Panc1 (cell line): Measurements from ENCODE around the gene CPXM1. TPM values are rescaled to one million over a fixed set of nuclear protein-coding genes. Genes with fewer than 3 reads are reported as not detected.
A peak's percentile ranks its signal among the peaks of the same experiment; 100 is the strongest.

Experiments
- ATAC-seq: fragments of 200-7000 bp; cut with Tn5 transposase; 2 replicates; pipeline ENCODE4 v1.9.1; 2020; ENCODE audit warnings: mild to moderate bottlenecking, moderate library complexity
- BruUV-seq: library from RNA; stranded (reverse); fragments of 400-500 nt; replicated peaks from 2 replicates; lab custom pipeline; 2021; lab: Mats Ljungman, UMichigan
- CTCF ChIA-PET: fragments of 300-600 bp; sonication (Branson Sonifier 250); formaldehyde crosslinking; loops from one replicate; lab custom pipeline; 2022; ENCODE audit warnings: antibody characterized with exemption; lab: Charles Lee
- POLR2A ChIA-PET: fragments of 300-600 bp; sonication (Branson Sonifier 250); formaldehyde crosslinking; loops from one replicate; lab custom pipeline; 2022; ENCODE audit warnings: antibody characterized with exemption; lab: Charles Lee
- DNase-seq: peaks from one replicate; pipeline ENCODE4 v3.0.0-alpha.2; 2010; ENCODE audit warnings: low read depth, low spot score
- H3K27ac ChIP-seq: 2 replicates; pipeline ENCODE4 v1.5.1; 2011; ENCODE audit warnings: mild to moderate bottlenecking, low read length, inconsistent platforms
- H3K27me3 ChIP-seq: fragments of 200-500 bp; sonication (Bioruptor generic); 2 replicates; pipeline ENCODE4 v1.6.0; 2014; ENCODE audit warnings: low read length, inconsistent platforms; ENCODE audit not compliant: control insufficient read depth, insufficient read depth
- H3K36me3 ChIP-seq: fragments of 200-500 bp; sonication (Bioruptor generic); 2 replicates; pipeline ENCODE4 v1.5.1; 2014; ENCODE audit warnings: inconsistent platforms, mild to moderate bottlenecking, low read length, moderate library complexity; ENCODE audit not compliant: control insufficient read depth, insufficient read depth
- H3K4me1 ChIP-seq: 2 replicates; pipeline ENCODE4 v1.5.1; 2011; ENCODE audit warnings: inconsistent platforms, mild to moderate bottlenecking, low read length, moderate library complexity; ENCODE audit not compliant: control insufficient read depth, insufficient read depth
- H3K4me3 ChIP-seq, 2 experiments: 2 replicates each; pipeline ENCODE4 v1.5.1; 2011 to 2012; ENCODE audit warnings: low read depth in 2 of 2, low read length in 2 of 2, mild to moderate bottlenecking in 2 of 2, inconsistent platforms in 1 of 2, moderate library complexity in 1 of 2
- H3K9me3 ChIP-seq: fragments of 200-500 bp; sonication (Bioruptor generic); 2 replicates; pipeline ENCODE4 v1.5.1; 2014; ENCODE audit warnings: low read depth, mild to moderate bottlenecking, inconsistent platforms, low read length, moderate library complexity; ENCODE audit not compliant: control insufficient read depth, insufficient read depth
- CTCF ChIP-seq: fragments of 450-650 bp; IDR thresholded peaks from 2 replicates; pipeline ENCODE4 v1.5.1; 2017; ENCODE audit warnings: mild to moderate bottlenecking
- POLR2AphosphoS5 ChIP-seq: IDR thresholded peaks from 2 replicates; pipeline ENCODE4 v1.6.1; 2012; ENCODE audit warnings: mild to moderate bottlenecking, low read depth, low read length, moderate library complexity
- REST ChIP-seq, 2 experiments: IDR thresholded peaks; 2 replicates each; pipeline ENCODE4 v1.6.1; 2011 to 2012; ENCODE audit warnings: low read depth in 2 of 2, control low read depth in 1 of 2, low read length in 1 of 2, mild to moderate bottlenecking in 1 of 2, moderate library complexity in 1 of 2; ENCODE audit not compliant: insufficient read depth in 1 of 2
- SIN3A ChIP-seq: IDR thresholded peaks from 2 replicates; pipeline ENCODE4 v1.6.1; 2012; ENCODE audit warnings: low read depth, mild to moderate bottlenecking, low read length, moderate library complexity, borderline replicate concordance; ENCODE audit not compliant: insufficient read depth
- TCF7L2 ChIP-seq: IDR thresholded peaks from 2 replicates; pipeline ENCODE4 v1.6.1; 2011; ENCODE audit warnings: mild to moderate bottlenecking, low read depth, low read length, inconsistent platforms
- in situ Hi-C: cut with HindIII; loops from 2 replicates; pipeline ENCODE4 v1.10.0; 2016; ENCODE audit warnings: low sequenced_read_pairs, low pct_unique_long_range_greater_than_20kb
- intact Hi-C: fragments of 100-400 bp; cut with micrococcal nuclease; formaldehyde crosslinking; loops from one replicate; pipeline ENCODE4 v1.10.0; 2022; ENCODE audit not compliant: unreplicated experiment
- total RNA-seq: library from RNA; stranded (reverse); gene quantifications from one replicate; pipeline ENCODE4 v1.2.1, GENCODE V29; 2021; ENCODE audit not compliant: unreplicated experiment

Gene CPXM1
- total RNA-seq, 1 experiment from 2014 or later: not detected

- ATAC-seq (no peak), DNase-seq (no peak)
- no TSS peak for BruUV-seq
- ChIA-PET POLR2A (no interaction called here), CTCF (no interaction called here)
- no peaks in the 10 kb centered on the region for H3K36me3 ChIP-seq
- H3K4me3 ChIP-seq: no peak overlapping the region
- H3K9me3 ChIP-seq: no peaks in the 10 kb centered on the region
- intact Hi-C loops: no loop called here
- in situ Hi-C loops: no loop called here
- H3K4me1 ChIP-seq: peaks cover 3% of the 10 kb centered on the region; the same call in 1 of the 2 replicates
- H3K27me3 ChIP-seq: no peaks in the 10 kb centered on the region
- no peak overlapping the region for H3K27ac ChIP-seq
- no peak for TF ChIP-seq TCF7L2
Measured at GRCh38 chr20:2757001-2757400, 43.4 kb downstream of the CPXM1 start.

GRCh38 chr20:2756056-2756611 is 44.3 kb downstream of the CPXM1 start:
- Histone ChIP-seq H3K36me3 (no peaks in the 10 kb centered on the region), H3K4me1 (peaks cover 6% of the 10 kb centered on the region), H3K4me3 (no peak overlapping the region), H3K27ac (no peak overlapping the region), H3K27me3 (no peaks in the 10 kb centered on the region), H3K9me3 (no peaks in the 10 kb centered on the region)
- in situ Hi-C loops: no loop called here
- ATAC-seq: 0 out of 2 replicates have a peak, but pooled peaks have one; percentile 37
- no TSS peak for BruUV-seq
- TF ChIP-seq REST (IDR thresholded peaks at IDR 0.05; ENCODE audit: insufficient read depth in 1 of 2, low read depth in 2 of 2, low read length in 1 of 2) (no peak), CTCF (peak; percentile 78), POLR2AphosphoS5 (no peak), SIN3A (no peak), TCF7L2 (no peak)
- intact Hi-C loops: loop anchor here (1.0 kb wide), 1 partner anchor 96 kb away; no protein-coding TSS in a partner anchor
- CTCF ChIA-PET: no interaction called here
- no peak for DNase-seq
- POLR2A ChIA-PET: no interaction called here

GRCh38 chr20:2755451-2756055 is 44.9 kb downstream of the CPXM1 start:
- no TSS peak for BruUV-seq
- in situ Hi-C loops: no loop called here
- no peaks in the 10 kb centered on the region for H3K9me3 ChIP-seq
- ATAC-seq (no peak), DNase-seq (no peak)
- no peak overlapping the region for H3K27ac ChIP-seq
- CTCF ChIA-PET: no interaction called here
- no peak overlapping the region for H3K4me3 ChIP-seq
- H3K27me3 ChIP-seq: no peaks in the 10 kb centered on the region
- H3K36me3 ChIP-seq: no peaks in the 10 kb centered on the region
- TF ChIP-seq TCF7L2 (no peak), SIN3A (no peak), POLR2AphosphoS5 (no peak), CTCF (no peak), REST (IDR thresholded peaks at IDR 0.05; ENCODE audit: insufficient read depth in 1 of 2, low read depth in 2 of 2, low read length in 1 of 2) (no peak)
- peaks cover 11% of the 10 kb centered on the region for H3K4me1 ChIP-seq
- intact Hi-C loops: loop anchor here (1.0 kb wide), 1 partner anchor 97 kb away; no protein-coding TSS in a partner anchor
- POLR2A ChIA-PET: no interaction called here
